Esophagus muscularis mucosa (tissue), 4 donors: ENCODE results near the gene NCK1.

ENCODE experiments used
- CTCF ChIP-seq, 3 experiments: fragments of 200-600 bp in 2 of 3; fragments of 450-650 bp in 1 of 3; sonication (generic) in 2 of 3; IDR thresholded peaks; one replicate each; pipeline ENCODE4 v1.5.1; 2017 to 2019; ENCODE audit warnings: antibody characterized with exemption in 3 of 3, mild to moderate bottlenecking in 2 of 3, moderate library complexity in 1 of 3
- EP300 ChIP-seq: sonication (generic); formaldehyde crosslinking; IDR thresholded peaks from one replicate; pipeline ENCODE4 v1.6.1; 2017; ENCODE audit warnings: antibody characterized with exemption
- POLR2A ChIP-seq: fragments of 450-650 bp; IDR thresholded peaks from one replicate; pipeline ENCODE4 v1.6.1; 2017; ENCODE audit warnings: antibody characterized with exemption, moderate library complexity, mild to moderate bottlenecking, low read depth
- POLR2AphosphoS5 ChIP-seq, 2 donors: sonication (generic); formaldehyde crosslinking; IDR thresholded peaks; one replicate each; pipeline ENCODE4 v1.6.1; 2017; ENCODE audit warnings: antibody characterized with exemption in 2 of 2

GRCh38 chr3:136947477-136947876 is 85.5 kb downstream of the NCK1 start:
- TF ChIP-seq POLR2A (no peak), CTCF (IDR thresholded peaks at IDR 0.05) (no peak), EP300 (no peak), POLR2AphosphoS5 (IDR thresholded peaks at IDR 0.05) (no peak)
